Body of pancreas (tissue), 4 donors: ENCODE results near the gene MOCS2.

Experiments used
- CTCF ChIP-seq, 7 experiments: fragments of 450-650 bp in 4 of 7; fragments of 200-600 bp in 3 of 7; sonication (generic) in 3 of 7; IDR thresholded peaks; one replicate each; pipeline ENCODE4 v1.5.1; 2016 to 2019; ENCODE audit warnings: antibody characterized with exemption in 7 of 7
- POLR2A ChIP-seq, 3 donors: fragments of 450-650 bp; IDR thresholded peaks; one replicate each; pipeline ENCODE4 v1.6.1; 2016; ENCODE audit warnings: antibody characterized with exemption in 3 of 3, mild to moderate bottlenecking in 2 of 3

DNA sequence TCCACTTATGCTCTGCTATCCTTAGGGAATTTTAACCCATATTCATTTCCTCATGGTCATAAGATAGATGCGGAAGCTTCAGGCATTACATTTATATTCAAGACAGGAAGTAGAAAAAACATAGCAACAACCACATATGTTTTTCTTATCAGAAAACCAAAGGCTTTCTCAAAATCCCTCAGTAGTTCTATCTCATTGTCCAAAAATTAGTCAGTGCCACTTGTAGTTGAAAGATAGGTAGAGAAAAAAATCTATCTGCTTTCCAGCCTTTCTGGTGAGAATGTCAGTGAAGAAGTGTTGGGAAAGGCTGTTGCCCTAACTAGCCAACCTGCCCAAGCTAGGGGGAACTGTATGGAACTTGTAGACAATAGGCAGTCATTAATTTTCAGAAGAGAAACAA, 23.5 kb upstream of the MOCS2 start:
- TF ChIP-seq CTCF (IDR thresholded peaks at IDR 0.05) (no peak), POLR2A (IDR thresholded peaks at IDR 0.05) (no peak)
